Stimulated activated CD4-positive, alpha-beta T cell treated with anti-CD3 and anti-CD28 coated beads, Interleukin-2, amount 100 ng/mL, for 4 hours (primary cell): Measurements from ENCODE around the gene ABO.
"Not testable (repeated sequence)": the region's sequence is repeated elsewhere in the genome, so short reads cannot be mapped to it uniquely, and the experiment has no call there.

Experiments
- DNase-seq: peaks from one replicate; pipeline ENCODE4 v3.0.0-alpha.2; 2020; ENCODE audit warnings: low read depth

Gene ABO

GRCh38 chr9:133290751-133291302 lies 15.8 kb upstream of the ABO start:
- no peak for DNase-seq

DNA sequence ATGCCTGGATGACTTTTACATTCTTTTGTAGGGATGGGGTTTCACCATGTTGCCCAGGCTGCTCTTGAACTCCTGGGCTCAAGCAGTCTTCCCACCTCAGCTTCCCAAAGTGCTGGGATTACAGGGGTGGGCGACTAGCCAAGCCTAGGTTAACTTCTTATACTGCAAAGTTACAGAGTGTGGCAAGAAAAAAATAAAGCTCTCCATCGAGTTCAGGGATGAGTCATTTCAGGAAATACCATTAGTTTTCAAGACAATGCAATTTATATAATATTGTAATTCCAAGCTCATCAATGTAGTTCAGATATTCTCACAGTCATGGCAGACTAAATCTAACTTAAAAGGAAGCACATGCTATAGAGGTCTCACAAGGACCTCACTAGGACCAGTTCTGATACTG lies 11.5 kb upstream of the ABO start:
- no peak for DNase-seq

GRCh38 chr9:133285252-133285775 lies 10.3 kb upstream of the ABO start:
- DNase-seq: no peak

DNA sequence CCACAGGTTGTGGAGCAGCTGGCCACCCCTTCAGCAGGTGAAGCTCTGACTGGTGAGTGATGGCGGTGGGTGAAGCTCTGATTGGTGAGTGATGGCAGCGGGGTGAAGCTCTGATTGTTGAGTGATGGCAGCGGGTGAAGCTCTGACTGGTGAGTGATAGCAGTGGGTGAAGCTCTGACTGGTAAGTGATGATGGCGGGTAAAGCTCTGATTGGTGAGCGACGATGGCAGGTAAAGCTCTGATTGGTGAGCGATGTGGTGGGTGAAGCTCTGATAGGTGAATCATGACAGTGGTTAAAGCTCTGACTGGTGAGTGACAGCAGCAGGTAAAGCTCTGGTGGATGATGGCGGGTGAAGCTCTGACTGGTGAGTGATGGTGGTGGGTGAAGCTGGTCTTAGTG lies 9.4 kb upstream of the ABO start:
- no peak for DNase-seq

DNA sequence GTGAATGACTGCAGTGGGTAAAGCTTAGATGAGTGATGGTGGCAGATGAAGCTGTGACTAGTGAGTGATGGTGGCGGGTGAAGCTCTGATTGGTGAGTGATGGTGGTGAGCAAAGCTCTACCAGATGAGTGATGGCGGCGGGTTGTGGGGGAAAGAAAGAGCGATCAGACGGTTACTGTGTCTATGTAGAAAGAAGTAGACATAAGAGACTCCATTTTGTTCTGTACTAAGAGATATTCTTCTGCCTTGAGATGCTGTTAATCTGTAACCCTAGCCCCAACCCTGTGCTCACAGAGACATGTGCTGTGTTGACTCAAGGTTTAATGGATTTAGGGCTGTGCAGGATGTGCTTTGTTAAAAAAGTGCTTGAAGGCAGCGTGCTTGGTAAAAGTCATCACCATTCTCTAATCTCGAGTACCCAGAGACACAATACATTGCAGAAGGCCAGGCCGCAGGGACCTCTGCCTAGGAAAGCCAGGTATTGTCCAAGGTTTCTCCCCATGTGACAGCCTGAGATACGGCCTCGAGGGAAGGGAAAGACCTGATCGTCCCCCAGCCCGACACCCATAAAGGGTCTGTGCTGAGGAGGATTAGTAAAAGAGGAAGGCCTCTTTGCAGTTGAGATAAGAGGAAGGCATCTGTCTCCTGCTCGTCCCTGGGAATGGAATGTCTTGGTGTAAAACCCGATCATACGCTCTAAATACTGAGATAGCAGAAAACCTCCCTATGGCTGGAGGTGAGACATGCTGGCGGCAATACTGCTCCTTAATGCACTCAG lies 8.4 kb upstream of the ABO start:
- DNase-seq: not testable (repeated sequence)

DNA sequence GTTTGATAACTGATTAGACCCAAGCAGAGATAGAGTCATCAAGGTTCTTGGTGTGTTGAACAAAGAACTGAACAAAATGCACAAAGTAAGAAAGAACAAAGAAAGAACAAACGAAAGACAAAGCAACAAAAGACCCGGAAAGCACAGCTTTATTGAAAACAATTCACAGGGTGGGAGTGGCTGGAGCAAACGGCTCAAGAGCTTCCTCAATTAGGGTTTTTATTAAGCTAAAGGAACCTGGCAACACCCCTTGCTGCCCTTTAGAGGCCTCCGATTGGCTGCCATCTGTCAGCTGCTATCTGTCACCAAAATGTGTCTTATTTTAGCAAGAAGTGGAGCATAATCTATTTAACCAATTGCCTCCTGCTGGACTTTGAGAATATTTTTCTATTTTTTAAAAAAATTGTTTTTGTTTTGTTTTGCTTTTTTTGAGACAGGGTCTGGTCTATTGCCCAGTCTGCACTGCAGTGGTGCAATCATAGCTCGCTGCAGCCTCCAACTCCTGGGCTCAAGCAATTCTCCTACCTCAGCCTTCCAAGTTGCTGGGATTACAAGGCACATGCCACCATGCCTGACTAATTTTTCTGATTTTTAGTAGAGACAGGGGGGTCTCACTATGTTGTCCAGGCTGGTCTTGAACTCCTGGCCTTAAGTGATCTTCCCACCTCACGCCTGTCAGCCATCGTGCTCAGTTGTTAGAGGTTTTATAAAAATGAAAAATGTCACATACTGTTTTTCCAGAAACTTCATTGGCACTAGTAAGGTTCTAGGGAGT lies 7.7 kb upstream of the ABO start:
- no peak for DNase-seq

GRCh38 chr9:133280392-133280791 lies 5.4 kb upstream of the ABO start:
- DNase-seq: no peak

DNA sequence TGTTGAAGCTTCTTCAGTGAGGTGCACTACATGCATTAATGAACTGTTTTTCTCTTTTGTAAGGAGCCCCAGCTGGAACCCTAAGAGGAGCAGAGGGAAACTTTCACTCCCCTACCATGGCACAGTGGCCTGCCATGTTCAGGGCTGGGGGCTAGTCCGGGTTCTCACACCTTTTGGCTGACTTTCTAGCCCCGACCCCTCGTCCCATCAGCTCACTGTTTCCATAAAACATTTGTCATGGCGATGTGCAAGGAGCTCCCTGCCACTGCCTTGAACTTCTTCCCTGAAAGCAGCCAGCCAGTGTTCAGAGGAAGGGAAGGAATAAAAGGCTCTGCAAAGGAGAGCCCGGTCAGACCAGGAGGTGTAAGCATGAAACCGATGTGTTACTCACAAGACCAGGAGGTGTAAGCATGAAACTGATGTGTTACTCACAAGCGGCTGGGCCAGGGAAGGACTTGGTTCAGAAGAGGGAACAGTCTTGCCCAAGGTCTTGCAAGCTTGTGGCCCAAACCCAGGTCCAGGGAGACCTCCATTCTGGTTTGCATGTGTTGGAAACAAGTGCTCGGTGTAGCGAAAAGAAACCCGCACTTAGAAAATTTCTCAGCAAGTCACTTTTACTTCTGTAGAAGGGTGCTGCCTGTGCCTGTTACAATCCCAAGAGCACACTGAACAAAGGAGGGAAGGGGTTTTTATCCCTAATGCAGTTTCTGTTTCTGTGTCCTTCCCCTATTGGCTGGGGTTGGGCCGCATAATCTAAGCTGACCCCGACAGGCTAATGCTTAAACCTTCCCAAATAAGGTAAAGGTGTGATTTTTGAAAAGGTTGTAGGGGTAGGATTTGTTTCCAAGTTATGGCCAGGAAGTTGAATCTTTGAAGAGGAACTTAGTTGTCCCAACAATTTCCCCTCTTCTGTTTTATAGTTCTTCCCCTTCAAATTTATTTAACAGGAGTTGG lies 3.4 kb upstream of the ABO start:
- no peak for DNase-seq

DNA sequence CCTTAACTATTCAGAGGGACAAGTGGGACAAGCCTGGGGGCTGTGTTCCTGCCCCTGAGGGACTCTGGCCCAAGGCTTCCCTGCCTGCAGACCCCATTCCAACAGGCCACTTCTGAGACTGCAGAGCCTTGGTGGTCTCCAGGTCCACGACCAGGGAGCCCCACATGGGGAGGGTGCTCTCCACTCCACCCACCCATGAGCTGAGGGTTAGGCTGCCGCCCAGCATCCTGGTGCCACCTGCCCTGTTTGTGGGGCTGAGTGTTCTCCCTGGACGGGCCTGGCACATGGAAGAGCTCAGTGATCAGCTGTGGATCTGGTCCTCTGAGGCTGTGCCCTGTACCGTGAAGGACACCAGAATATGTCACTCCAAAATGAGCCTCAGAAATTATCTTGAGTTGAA lies 2.5 kb upstream of the ABO start:
- DNase-seq: no peak

- no peak for DNase-seq
Observed at GRCh38 chr9:133276923-133277322, 1.9 kb upstream of the ABO start.

- no peak for DNase-seq
Observed at GRCh38 chr9:133276001-133276884, 1.2 kb upstream of the ABO start.

DNA sequence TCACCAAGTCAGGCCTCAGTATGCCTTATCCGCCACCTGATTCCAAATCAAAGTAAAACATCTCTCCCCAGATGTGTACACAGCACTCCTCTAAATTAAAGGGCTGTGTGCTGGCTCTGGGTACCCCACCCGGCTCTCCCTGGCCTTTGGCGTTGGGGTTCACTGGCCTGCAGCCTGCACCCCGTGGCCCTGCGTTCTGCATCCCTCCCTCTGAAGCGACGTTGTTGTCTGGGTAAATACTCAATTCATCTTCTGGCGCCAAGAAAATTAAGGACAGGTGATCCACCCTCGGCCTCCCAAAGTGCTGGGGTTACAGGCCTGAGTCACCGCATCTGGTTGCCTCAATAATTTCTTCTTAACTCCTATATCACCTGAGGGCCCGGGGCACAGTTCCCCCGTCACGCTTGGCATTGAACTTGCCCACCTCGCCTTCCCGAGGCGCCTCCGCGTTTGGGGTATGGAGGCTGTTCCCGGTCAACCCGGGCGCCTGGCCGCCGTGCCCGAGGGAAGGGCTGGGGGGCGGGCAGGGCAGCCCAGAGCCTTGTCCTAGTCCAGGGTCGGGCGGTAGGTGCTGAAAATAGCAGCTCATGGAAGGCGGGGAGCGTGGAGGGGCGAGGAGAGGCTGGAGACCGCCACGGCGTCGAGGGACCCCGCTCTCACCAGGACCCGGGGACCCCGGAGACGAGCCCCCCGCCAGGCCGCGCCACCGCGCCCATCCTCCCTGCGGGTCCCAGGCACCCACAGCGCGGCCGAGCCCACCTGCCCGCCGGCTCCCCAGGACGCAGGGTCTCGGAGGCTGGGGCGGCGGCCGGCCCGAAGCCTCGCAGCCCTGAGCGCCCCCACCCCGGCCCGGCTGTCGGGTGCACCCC lies 531 bp downstream of the ABO start:
- no peak for DNase-seq

DNA sequence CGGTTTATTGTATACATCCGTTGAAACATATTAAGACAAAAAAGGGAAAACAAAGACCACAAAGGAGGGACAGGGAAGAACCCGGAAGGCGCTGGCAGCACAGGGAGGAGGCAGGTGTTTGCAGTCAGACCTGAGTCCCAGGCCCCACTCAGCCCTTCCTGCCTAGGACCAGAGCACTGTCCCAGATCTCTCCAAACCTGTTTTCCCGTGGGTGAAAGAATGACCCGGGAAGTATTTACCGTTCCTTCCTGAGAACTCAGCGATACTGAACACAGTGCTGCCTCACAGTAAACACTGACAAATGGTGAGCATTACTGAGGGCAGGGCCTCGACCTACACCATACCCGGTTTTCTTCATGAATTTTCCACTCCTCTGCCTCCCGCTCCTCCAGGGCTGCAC lies 1.2 kb downstream of the ABO start:
- DNase-seq: no peak

- DNase-seq: no peak
Observed at GRCh38 chr9:133273098-133273497, 1.9 kb downstream of the ABO start.

GRCh38 chr9:133269537-133270362 lies 5.3 kb downstream of the ABO start:
- no peak for DNase-seq

DNA sequence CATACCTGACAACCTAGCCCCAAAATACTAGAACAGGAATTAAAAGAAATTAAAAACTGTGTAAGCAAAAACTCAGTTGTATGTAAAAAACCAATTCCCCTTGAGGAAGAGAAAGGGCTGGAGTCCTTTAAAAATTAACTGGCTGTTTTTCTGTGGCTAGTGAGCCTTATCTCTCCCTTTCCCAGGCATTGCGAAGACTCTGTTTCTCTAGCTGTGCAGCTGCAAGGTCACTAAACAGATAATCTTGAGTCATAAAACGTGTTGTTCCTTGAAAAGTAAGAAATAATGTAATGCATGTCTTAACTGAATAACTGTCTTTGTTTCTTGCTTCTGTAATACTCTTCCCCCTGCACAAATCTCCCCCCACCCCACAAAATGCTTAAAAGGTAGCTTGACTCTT lies 5.9 kb downstream of the ABO start:
- not testable (repeated sequence) for DNase-seq

DNA sequence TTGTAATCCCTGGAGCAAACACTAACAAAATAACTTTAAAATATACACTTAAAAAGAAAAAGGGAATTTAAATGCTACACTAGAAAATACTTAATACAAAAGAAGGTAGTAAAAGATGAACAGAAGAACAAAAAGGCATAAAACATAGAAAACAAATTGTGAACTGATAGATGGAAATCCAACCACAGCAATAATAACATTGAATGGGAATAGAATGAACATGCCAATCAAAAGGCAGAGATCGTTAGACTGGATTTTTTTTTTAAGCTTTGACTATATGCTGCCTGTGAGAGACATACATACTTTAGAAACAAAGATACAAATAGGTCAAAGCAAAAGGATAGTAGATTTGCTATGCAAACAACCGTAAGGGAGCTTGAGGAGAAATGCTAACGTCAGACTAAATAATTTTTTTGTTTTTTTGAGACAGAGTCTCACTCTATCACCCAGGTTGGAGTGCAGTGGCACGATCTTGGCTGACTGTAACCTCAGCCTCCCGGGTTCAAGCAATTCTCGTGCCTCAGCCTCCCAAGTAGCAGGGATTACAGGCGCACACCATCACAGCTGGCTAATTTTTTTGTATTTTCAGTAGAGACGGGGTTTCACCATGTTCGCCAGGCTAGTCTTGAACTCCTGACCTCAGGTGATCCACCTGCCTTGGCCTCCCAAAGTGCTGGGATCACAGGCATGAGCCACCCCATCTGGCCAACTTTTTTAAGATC lies 6.5 kb downstream of the ABO start:
- no peak for DNase-seq

- no peak for DNase-seq
Observed at GRCh38 chr9:133264235-133264764, 10.7 kb downstream of the ABO start.
